BE2C (cell line): ENCODE results near the gene CHD6.

Experiments
- DNase-seq: peaks from one replicate; pipeline ENCODE4 v3.0.0-alpha.2; 2020
- H3K27me3 ChIP-seq: fragments of 250-450 bp; sonication (Bioruptor Pico); 2 replicates; pipeline ENCODE4 v1.5.1; 2020; ENCODE audit warnings: mild to moderate bottlenecking
- H3K36me3 ChIP-seq: fragments of 250-450 bp; sonication (Bioruptor Pico); 2 replicates; pipeline ENCODE4 v1.5.1; 2020; ENCODE audit warnings: mild to moderate bottlenecking
- H3K4me1 ChIP-seq: fragments of 250-450 bp; sonication (Bioruptor Pico); 2 replicates; pipeline ENCODE4 v1.5.1; 2020
- H3K4me3 ChIP-seq: 2 replicates; pipeline ENCODE4 v1.5.1; 2011; ENCODE audit warnings: low read depth, low read length
- H3K9me3 ChIP-seq: fragments of 250-450 bp; sonication (Bioruptor Pico); 2 replicates; pipeline ENCODE4 v1.5.1; 2020
- TF ChIP-seq, protein P1 (sequence below): IDR thresholded peaks from 2 replicates; pipeline ENCODE4 v1.5.1; 2012; ENCODE audit warnings: mild to moderate bottlenecking, low read depth, low read length

Gene CHD6

DNA sequence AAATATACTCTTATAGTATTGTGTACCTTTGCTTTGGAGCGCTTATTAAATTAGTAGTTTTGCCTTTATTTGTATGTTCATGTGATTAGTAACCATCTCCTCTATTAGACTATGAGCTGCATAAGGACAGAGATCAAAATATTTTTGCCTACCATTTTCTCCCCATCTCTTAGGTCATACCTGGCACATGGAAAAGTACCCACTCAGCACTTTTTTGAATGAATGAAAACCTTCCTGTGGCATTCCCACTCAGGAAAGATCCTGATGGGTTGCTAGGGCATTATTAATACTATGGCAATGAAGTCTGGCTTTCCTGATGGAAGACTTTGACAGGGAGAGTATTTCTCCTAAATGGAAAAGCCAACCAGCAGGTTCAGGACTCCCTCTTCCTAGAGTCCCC lies 20.3 kb upstream of the CHD6 start:
- no peaks in the 10 kb centered on the region for H3K27me3 ChIP-seq
- DNase-seq, result no peak
- TF ChIP-seq, protein P1, sequence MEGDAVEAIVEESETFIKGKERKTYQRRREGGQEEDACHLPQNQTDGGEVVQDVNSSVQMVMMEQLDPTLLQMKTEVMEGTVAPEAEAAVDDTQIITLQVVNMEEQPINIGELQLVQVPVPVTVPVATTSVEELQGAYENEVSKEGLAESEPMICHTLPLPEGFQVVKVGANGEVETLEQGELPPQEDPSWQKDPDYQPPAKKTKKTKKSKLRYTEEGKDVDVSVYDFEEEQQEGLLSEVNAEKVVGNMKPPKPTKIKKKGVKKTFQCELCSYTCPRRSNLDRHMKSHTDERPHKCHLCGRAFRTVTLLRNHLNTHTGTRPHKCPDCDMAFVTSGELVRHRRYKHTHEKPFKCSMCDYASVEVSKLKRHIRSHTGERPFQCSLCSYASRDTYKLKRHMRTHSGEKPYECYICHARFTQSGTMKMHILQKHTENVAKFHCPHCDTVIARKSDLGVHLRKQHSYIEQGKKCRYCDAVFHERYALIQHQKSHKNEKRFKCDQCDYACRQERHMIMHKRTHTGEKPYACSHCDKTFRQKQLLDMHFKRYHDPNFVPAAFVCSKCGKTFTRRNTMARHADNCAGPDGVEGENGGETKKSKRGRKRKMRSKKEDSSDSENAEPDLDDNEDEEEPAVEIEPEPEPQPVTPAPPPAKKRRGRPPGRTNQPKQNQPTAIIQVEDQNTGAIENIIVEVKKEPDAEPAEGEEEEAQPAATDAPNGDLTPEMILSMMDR, result no peak
- H3K4me1 ChIP-seq, result peaks cover 5% of the 10 kb centered on the region
- no peaks in the 10 kb centered on the region for H3K36me3 ChIP-seq
- no peaks in the 10 kb centered on the region for H3K9me3 ChIP-seq
- no peak overlapping the region for H3K4me3 ChIP-seq

DNA sequence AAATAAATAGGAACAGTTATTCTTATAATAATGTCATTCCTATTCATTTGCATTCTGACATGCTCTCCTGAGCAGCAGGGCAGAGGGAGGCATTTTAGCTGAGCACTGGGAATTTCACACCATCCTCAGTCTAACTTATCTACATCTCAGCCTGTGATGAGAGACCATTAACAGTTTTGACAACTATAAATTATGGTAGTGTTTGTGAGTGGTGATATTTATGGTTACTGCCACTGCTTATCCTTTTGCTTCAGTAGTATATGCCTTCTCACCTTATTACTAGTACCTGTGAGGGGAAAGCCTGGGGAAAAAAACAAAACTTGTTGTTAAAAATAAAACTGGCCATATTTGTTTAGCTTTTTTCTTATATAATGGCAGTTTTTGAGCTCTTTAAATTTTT lies 17.0 kb upstream of the CHD6 start:
- Histone ChIP-seq H3K4me3 (no peak overlapping the region), H3K4me1 (no peaks in the 10 kb centered on the region), H3K36me3 (no peaks in the 10 kb centered on the region), H3K27me3 (no peaks in the 10 kb centered on the region), H3K9me3 (no peaks in the 10 kb centered on the region)
- DNase-seq, result no peak
- TF ChIP-seq, protein P1, result no peak

DNA sequence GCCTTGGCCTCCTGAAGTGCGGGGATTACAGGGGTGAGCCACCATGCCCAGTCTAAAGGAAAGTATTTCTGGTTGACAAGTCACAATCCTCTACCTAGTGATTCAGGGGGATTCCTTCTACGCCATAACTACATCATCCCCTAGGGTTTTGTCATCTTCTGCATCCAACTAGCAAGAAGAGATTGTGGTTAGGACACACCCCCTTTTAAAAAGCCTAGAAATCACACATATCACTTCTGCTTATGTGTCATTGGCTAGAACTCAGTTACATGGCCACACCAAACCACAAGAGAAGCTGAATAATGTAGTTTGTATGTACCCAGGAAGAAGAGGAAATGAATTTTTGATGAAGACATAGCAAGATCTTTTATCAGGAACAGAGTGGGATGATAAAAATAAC lies 14.7 kb upstream of the CHD6 start:
- TF ChIP-seq, protein P1, result no peak
- no peak overlapping the region for H3K4me3 ChIP-seq
- H3K4me1 ChIP-seq, result no peaks in the 10 kb centered on the region
- no peaks in the 10 kb centered on the region for H3K36me3 ChIP-seq
- no peak for DNase-seq
- H3K27me3 ChIP-seq, result no peaks in the 10 kb centered on the region
- no peaks in the 10 kb centered on the region for H3K9me3 ChIP-seq

DNA sequence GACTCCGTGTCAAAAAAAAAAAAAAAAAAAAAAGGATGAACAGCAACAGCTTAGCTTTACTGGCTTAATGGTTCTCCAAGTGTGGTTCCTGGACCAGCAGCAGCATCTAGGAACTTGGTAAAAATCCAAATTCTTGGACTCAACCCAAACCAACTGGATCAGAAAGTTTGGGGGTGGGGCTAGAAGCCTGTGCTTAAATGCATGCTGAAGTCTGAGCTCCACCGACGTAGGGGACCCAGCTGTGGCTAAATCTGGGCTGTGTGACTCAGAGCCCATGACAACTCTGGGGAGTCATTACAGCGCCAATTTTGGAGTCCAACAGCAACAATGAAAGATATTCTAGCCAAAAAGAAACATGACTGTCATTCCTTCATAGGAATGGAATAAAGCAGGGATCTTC lies 13.6 kb upstream of the CHD6 start:
- DNase-seq, result no peak
- H3K27me3 ChIP-seq, result no peaks in the 10 kb centered on the region
- TF ChIP-seq, protein P1, result no peak
- no peak overlapping the region for H3K4me3 ChIP-seq
- no peaks in the 10 kb centered on the region for H3K36me3 ChIP-seq
- H3K9me3 ChIP-seq, result no peaks in the 10 kb centered on the region
- no peaks in the 10 kb centered on the region for H3K4me1 ChIP-seq

DNA sequence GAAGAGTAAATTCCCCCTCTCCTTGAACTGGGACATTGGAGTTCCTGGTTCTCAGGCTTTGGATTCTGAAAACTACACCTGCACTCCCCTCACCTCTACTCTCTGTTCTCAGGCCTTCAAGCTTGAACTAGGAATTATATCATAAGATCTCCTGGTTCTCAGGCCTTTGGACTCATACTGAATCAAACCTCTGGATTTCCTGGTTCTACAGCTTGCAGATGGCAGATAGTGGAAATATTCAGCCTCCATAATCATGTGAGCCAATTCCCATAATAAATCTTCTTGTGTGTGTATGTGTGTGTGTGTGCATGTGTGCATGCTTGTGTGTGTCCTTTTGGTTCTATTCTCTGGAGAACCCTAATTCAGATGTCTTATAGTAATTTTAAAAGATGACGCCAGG lies 12.7 kb upstream of the CHD6 start:
- TF ChIP-seq, protein P1, result no peak
- no peak for DNase-seq
- no peaks in the 10 kb centered on the region for H3K36me3 ChIP-seq
- no peaks in the 10 kb centered on the region for H3K27me3 ChIP-seq
- H3K4me3 ChIP-seq, result no peak overlapping the region
- H3K9me3 ChIP-seq, result no peaks in the 10 kb centered on the region
- H3K4me1 ChIP-seq, result no peaks in the 10 kb centered on the region

DNA sequence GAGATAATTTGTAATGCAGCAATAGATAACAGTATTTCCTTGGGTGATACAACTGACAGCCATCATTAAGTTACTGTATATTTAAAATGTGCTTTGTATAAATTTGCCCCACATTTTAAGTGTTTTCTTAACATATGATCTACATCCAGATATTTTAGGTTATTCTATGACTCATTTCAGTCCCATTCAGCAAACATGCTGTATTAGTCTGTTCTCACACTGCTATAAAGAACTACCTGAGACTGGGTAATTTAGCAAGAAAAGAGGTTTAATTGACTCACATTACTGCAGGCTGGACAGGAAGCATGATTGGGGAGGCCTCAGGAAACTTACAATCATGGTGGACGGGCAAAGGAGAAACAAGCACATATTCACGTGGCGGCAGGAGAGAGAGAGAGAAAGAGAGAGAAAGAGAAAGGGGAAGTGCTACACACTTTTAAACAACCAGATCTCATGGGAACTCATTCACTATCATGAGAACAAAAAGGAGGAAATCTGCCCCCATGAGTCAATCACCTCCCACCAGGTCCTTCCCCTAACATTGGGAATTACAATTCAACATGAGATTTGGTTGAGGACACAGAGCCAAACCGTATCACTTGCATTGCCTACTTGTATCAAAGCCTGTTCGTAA lies 9.6 kb upstream of the CHD6 start:
- DNase-seq, result no peak
- no peaks in the 10 kb centered on the region for H3K9me3 ChIP-seq
- H3K4me1 ChIP-seq, result no peaks in the 10 kb centered on the region
- no peaks in the 10 kb centered on the region for H3K27me3 ChIP-seq
- no peaks in the 10 kb centered on the region for H3K36me3 ChIP-seq
- TF ChIP-seq, protein P1, result no peak
- H3K4me3 ChIP-seq, result no peak overlapping the region
